Measurements from ENCODE around the gene PDE4B.
A peak's percentile ranks its signal among the peaks of the same experiment; 100 is the strongest.

Gene PDE4B

GRCh38 chr1:66357021-66357420, 564.3 kb downstream of the PDE4B start:
- no peak for TF ChIP-seq SPI1 (IDR thresholded peaks at IDR 0.05; ENCODE audit: low read depth, low read length)
- TF ChIP-seq PAX5 (IDR thresholded peaks at IDR 0.05; ENCODE audit: insufficient read depth, low read length, severe bottlenecking), result no peak
- no peak for DNase-seq (ENCODE audit: insufficient read length, low spot score)
- no peak for FAIRE-seq

GRCh38 chr1:66357478-66358197, 564.9 kb downstream of the PDE4B start:
- FAIRE-seq, result peak; percentile 50
- TF ChIP-seq POLR2AphosphoS5 (IDR thresholded peaks at IDR 0.05; ENCODE audit: low read depth, low read length) (no peak), TAF1 (IDR thresholded peaks at IDR 0.05; ENCODE audit: low read depth, low read length) (no peak), POLR2A (IDR thresholded peaks at IDR 0.05; ENCODE audit: low read depth, low read length) (no peak), SPI1 (IDR thresholded peaks at IDR 0.05; ENCODE audit: low read depth, low read length) (no peak), POU2F2 (IDR thresholded peaks at IDR 0.05; ENCODE audit: low read depth, low read length) (no peak), PAX5 (IDR thresholded peaks at IDR 0.05; ENCODE audit: insufficient read depth, low read length, severe bottlenecking) (no peak)
- no peak for DNase-seq (ENCODE audit: insufficient read length, low spot score)

GRCh38 chr1:66359269-66359668, 566.6 kb downstream of the PDE4B start:
- FAIRE-seq (peak; percentile 23), DNase-seq (ENCODE audit: insufficient read length, low spot score) (no peak)

GRCh38 chr1:66359815-66360214, 567.1 kb downstream of the PDE4B start:
- DNase-seq (ENCODE audit: insufficient read length, low spot score), result no peak
- TF ChIP-seq POLR2A (IDR thresholded peaks at IDR 0.05; ENCODE audit: low read depth, low read length), result no peak
- no peak for TF ChIP-seq SPI1 (IDR thresholded peaks at IDR 0.05; ENCODE audit: low read depth, low read length)
- no peak for TF ChIP-seq TAF1 (IDR thresholded peaks at IDR 0.05; ENCODE audit: low read depth, low read length)
- no peak for TF ChIP-seq POLR2AphosphoS5 (IDR thresholded peaks at IDR 0.05; ENCODE audit: low read depth, low read length)
- no peak for TF ChIP-seq PAX5 (IDR thresholded peaks at IDR 0.05; ENCODE audit: insufficient read depth, low read length, severe bottlenecking)
- no peak for TF ChIP-seq POU2F2 (IDR thresholded peaks at IDR 0.05; ENCODE audit: low read depth, low read length)
- no peak for FAIRE-seq

More at GRCh38 chr1:66359269-66359668, 566.6 kb downstream of the PDE4B start:
- TF ChIP-seq TAF1 (IDR thresholded peaks at IDR 0.05; ENCODE audit: low read depth, low read length) (no peak), SPI1 (IDR thresholded peaks at IDR 0.05; ENCODE audit: low read depth, low read length) (no peak), POLR2A (IDR thresholded peaks at IDR 0.05; ENCODE audit: low read depth, low read length) (no peak), POU2F2 (IDR thresholded peaks at IDR 0.05; ENCODE audit: low read depth, low read length) (no peak), PAX5 (IDR thresholded peaks at IDR 0.05; ENCODE audit: insufficient read depth, low read length, severe bottlenecking) (no peak), POLR2AphosphoS5 (IDR thresholded peaks at IDR 0.05; ENCODE audit: low read depth, low read length) (no peak)

GRCh38 chr1:66360285-66360724, 567.6 kb downstream of the PDE4B start:
- FAIRE-seq (peak; percentile 78), DNase-seq (ENCODE audit: insufficient read length, low spot score) (no peak)
- TF ChIP-seq SPI1 (IDR thresholded peaks at IDR 0.05; ENCODE audit: low read depth, low read length), result no peak
- TF ChIP-seq POLR2A (IDR thresholded peaks at IDR 0.05; ENCODE audit: low read depth, low read length), result no peak
- TF ChIP-seq TAF1 (IDR thresholded peaks at IDR 0.05; ENCODE audit: low read depth, low read length), result no peak
- TF ChIP-seq POLR2AphosphoS5 (IDR thresholded peaks at IDR 0.05; ENCODE audit: low read depth, low read length), result no peak
- TF ChIP-seq POU2F2 (IDR thresholded peaks at IDR 0.05; ENCODE audit: low read depth, low read length), result no peak
- TF ChIP-seq PAX5 (IDR thresholded peaks at IDR 0.05; ENCODE audit: insufficient read depth, low read length, severe bottlenecking), result no peak

GRCh38 chr1:66364578-66365391, 572.1 kb downstream of the PDE4B start:
- TF ChIP-seq SPI1 (IDR thresholded peaks at IDR 0.05; ENCODE audit: low read depth, low read length) (peak; percentile 54), POU2F2 (IDR thresholded peaks at IDR 0.05; ENCODE audit: low read depth, low read length) (no peak)
- DNase-seq (ENCODE audit: insufficient read length, low spot score) (no peak), FAIRE-seq (peak; percentile 23)

- no peak for FAIRE-seq
Observed at GRCh38 chr1:66365635-66366034, 572.9 kb downstream of the PDE4B start.

GRCh38 chr1:66366634-66367033, 573.9 kb downstream of the PDE4B start:
- TF ChIP-seq TAF1 (IDR thresholded peaks at IDR 0.05; ENCODE audit: low read depth, low read length) (no peak), POLR2A (IDR thresholded peaks at IDR 0.05; ENCODE audit: low read depth, low read length) (no peak)
- DNase-seq (ENCODE audit: insufficient read length, low spot score) (no peak), FAIRE-seq (peak; percentile 77)

More at GRCh38 chr1:66365635-66366034, 572.9 kb downstream of the PDE4B start:
- DNase-seq (ENCODE audit: insufficient read length, low spot score), result no peak
- TF ChIP-seq TAF1 (IDR thresholded peaks at IDR 0.05; ENCODE audit: low read depth, low read length), result no peak
- no peak for TF ChIP-seq SPI1 (IDR thresholded peaks at IDR 0.05; ENCODE audit: low read depth, low read length)
- no peak for TF ChIP-seq PAX5 (IDR thresholded peaks at IDR 0.05; ENCODE audit: insufficient read depth, low read length, severe bottlenecking)
- no peak for TF ChIP-seq POU2F2 (IDR thresholded peaks at IDR 0.05; ENCODE audit: low read depth, low read length)
- no peak for TF ChIP-seq POLR2A (IDR thresholded peaks at IDR 0.05; ENCODE audit: low read depth, low read length)
- no peak for TF ChIP-seq POLR2AphosphoS5 (IDR thresholded peaks at IDR 0.05; ENCODE audit: low read depth, low read length)

GRCh38 chr1:66367369-66367768, 574.7 kb downstream of the PDE4B start:
- DNase-seq (ENCODE audit: insufficient read length, low spot score), result no peak
- peak; percentile 65 for FAIRE-seq
- peak; percentile 23; the same call in 1 of the 2 replicates for TF ChIP-seq SPI1 (IDR thresholded peaks at IDR 0.05; ENCODE audit: low read depth, low read length)
- no peak for TF ChIP-seq TAF1 (IDR thresholded peaks at IDR 0.05; ENCODE audit: low read depth, low read length)

- FAIRE-seq (no peak), DNase-seq (ENCODE audit: insufficient read length, low spot score) (no peak)
- no peak for TF ChIP-seq POLR2AphosphoS5 (IDR thresholded peaks at IDR 0.05; ENCODE audit: low read depth, low read length)
- no peak for TF ChIP-seq TAF1 (IDR thresholded peaks at IDR 0.05; ENCODE audit: low read depth, low read length)
- TF ChIP-seq SPI1 (IDR thresholded peaks at IDR 0.05; ENCODE audit: low read depth, low read length), result no peak
- TF ChIP-seq POU2F2 (IDR thresholded peaks at IDR 0.05; ENCODE audit: low read depth, low read length), result no peak
- TF ChIP-seq PAX5 (IDR thresholded peaks at IDR 0.05; ENCODE audit: insufficient read depth, low read length, severe bottlenecking), result no peak
- no peak for TF ChIP-seq POLR2A (IDR thresholded peaks at IDR 0.05; ENCODE audit: low read depth, low read length)
Observed at GRCh38 chr1:66368261-66368660, 575.6 kb downstream of the PDE4B start.
